K562 (cell line): ENCODE results near the gene HPCAL1. TPM values are rescaled to one million over a fixed set of nuclear protein-coding genes. Genes with fewer than 3 reads are reported as not detected.
A peak's percentile ranks its signal among the peaks of the same experiment; 100 is the strongest.

ENCODE experiments used
- EP400 ChIP-seq: fragments of 450-650 bp; IDR thresholded peaks from 2 replicates; pipeline ENCODE4 v1.6.1; 2017; ENCODE audit warnings: antibody characterized with exemption, mild to moderate bottlenecking, moderate library complexity
- ZKSCAN3 ChIP-seq: fragments of 250-450 bp; sonication (Bioruptor Pico); IDR thresholded peaks from 2 replicates; pipeline ENCODE4 v1.4.0; 2020
- polyA plus RNA-seq, 8 experiments: library from polyadenylated mRNA; depleted of rRNA in 4 of 8; stranded (reverse) in 5 of 8; unstranded in 3 of 8; fragments of >200 nt; fragmentation: Nextera tagmentation in 2 of 8; fragmentation: Illumina TruSeq in 1 of 8; extraction: Ambion mirVana in 2 of 8; extraction: Trizol in 1 of 8; gene quantifications; 2 replicates each; pipeline versions ENCODE4 v1.2.1 to v1.2.3, GENCODE V29; 2011 to 2014; ENCODE audit warnings: inconsistent platforms in 1 of 8, missing spikeins in 1 of 8
- total RNA-seq, 7 experiments: library from RNA; depleted of rRNA in 6 of 7; stranded (reverse); fragments of >200 nt in 6 of 7; fragmentation: Illumina TruSeq in 2 of 7; extraction: Trizol in 2 of 7; gene quantifications; 2 replicates each; pipeline versions ENCODE4 v1.2.1 to v1.2.3, GENCODE V29; 2011 to 2021; ENCODE audit warnings: low replicate concordance in 1 of 7
- TF ChIP-seq, protein P1 (sequence below), 2 experiments: fragments of 450-650 bp in 1 of 2; sonication (generic) in 1 of 2; formaldehyde crosslinking in 1 of 2; IDR thresholded peaks; 2 replicates each; pipeline versions ENCODE4 v1.7.1 to v1.9.0; 2016 to 2022; ENCODE audit warnings: inconsistent platforms in 1 of 2, mild to moderate bottlenecking in 1 of 2, missing genetic modification reagents in 1 of 2
- TF ChIP-seq, protein P2 (sequence below): fragments of 200-800 bp; sonication (Bioruptor generic); IDR thresholded peaks from 2 replicates; pipeline ENCODE4 v1.6.1; 2016; ENCODE audit warnings: missing genetic modification characterization, missing compliant biosample characterization
- TF ChIP-seq, protein P3 (sequence below): fragments of 250-450 bp; sonication (Bioruptor Pico); IDR thresholded peaks from 2 replicates; pipeline ENCODE4 v1.4.0; 2020

HPCAL1 gene
- total and polyA plus RNA-seq, 9 of the 15 experiments (the other 6 are each of a cell fraction or from before 2014, with no cell fraction given) = 2.7 to 65.5 (median 23.9) TPM

DNA sequence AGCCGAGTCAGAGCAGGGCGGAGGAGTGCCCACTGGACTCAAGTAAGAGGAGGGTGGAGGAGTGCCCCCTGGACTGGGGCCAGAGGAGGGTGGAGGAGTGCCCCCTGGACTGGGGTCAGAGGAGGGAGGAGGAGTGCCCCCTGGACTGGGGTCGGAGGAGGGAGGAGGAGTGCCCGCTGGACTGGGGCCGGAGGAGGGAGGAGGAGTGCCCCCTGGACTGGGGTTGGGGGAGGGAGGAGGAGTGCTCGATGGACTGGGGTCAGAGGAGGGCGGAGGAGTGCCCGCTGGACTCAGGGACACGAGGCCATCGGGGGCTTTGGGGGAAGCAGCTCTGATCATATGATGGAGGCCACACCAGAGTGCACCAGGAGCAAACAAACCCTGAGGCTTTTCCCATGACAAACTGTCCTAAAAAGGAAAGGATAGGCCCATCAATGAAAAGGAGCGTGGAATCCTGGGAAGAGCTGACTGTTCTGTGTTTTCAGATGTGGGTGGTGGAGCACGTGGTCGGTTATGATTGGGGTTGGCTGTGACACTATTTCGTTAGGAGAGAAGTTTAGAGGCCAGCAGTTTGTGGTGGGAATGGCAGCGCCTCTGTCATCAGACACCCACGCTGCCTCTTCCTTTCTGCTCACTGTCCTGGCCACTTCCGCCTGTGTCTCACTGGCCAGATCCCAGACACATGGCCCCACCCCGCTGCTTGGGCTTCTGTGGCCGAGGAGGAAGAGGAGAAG, 24.5 kb upstream of the HPCAL1 start (continued):
- TF ChIP-seq, protein P1, sequence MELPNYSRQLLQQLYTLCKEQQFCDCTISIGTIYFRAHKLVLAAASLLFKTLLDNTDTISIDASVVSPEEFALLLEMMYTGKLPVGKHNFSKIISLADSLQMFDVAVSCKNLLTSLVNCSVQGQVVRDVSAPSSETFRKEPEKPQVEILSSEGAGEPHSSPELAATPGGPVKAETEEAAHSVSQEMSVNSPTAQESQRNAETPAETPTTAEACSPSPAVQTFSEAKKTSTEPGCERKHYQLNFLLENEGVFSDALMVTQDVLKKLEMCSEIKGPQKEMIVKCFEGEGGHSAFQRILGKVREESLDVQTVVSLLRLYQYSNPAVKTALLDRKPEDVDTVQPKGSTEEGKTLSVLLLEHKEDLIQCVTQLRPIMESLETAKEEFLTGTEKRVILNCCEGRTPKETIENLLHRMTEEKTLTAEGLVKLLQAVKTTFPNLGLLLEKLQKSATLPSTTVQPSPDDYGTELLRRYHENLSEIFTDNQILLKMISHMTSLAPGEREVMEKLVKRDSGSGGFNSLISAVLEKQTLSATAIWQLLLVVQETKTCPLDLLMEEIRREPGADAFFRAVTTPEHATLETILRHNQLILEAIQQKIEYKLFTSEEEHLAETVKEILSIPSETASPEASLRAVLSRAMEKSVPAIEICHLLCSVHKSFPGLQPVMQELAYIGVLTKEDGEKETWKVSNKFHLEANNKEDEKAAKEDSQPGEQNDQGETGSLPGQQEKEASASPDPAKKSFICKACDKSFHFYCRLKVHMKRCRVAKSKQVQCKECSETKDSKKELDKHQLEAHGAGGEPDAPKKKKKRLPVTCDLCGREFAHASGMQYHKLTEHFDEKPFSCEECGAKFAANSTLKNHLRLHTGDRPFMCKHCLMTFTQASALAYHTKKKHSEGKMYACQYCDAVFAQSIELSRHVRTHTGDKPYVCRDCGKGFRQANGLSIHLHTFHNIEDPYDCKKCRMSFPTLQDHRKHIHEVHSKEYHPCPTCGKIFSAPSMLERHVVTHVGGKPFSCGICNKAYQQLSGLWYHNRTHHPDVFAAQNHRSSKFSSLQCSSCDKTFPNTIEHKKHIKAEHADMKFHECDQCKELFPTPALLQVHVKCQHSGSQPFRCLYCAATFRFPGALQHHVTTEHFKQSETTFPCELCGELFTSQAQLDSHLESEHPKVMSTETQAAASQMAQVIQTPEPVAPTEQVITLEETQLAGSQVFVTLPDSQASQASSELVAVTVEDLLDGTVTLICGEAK (IDR thresholded peaks at IDR 0.05) = peak; percentile 68
- TF ChIP-seq, protein P1 (CRISPR knock-in tag; IDR thresholded peaks at IDR 0.05) = no peak
- TF ChIP-seq EP400 (peak; percentile 85), ZKSCAN3 (CRISPR knock-in tag) (no peak)
- TF ChIP-seq, protein P2, sequence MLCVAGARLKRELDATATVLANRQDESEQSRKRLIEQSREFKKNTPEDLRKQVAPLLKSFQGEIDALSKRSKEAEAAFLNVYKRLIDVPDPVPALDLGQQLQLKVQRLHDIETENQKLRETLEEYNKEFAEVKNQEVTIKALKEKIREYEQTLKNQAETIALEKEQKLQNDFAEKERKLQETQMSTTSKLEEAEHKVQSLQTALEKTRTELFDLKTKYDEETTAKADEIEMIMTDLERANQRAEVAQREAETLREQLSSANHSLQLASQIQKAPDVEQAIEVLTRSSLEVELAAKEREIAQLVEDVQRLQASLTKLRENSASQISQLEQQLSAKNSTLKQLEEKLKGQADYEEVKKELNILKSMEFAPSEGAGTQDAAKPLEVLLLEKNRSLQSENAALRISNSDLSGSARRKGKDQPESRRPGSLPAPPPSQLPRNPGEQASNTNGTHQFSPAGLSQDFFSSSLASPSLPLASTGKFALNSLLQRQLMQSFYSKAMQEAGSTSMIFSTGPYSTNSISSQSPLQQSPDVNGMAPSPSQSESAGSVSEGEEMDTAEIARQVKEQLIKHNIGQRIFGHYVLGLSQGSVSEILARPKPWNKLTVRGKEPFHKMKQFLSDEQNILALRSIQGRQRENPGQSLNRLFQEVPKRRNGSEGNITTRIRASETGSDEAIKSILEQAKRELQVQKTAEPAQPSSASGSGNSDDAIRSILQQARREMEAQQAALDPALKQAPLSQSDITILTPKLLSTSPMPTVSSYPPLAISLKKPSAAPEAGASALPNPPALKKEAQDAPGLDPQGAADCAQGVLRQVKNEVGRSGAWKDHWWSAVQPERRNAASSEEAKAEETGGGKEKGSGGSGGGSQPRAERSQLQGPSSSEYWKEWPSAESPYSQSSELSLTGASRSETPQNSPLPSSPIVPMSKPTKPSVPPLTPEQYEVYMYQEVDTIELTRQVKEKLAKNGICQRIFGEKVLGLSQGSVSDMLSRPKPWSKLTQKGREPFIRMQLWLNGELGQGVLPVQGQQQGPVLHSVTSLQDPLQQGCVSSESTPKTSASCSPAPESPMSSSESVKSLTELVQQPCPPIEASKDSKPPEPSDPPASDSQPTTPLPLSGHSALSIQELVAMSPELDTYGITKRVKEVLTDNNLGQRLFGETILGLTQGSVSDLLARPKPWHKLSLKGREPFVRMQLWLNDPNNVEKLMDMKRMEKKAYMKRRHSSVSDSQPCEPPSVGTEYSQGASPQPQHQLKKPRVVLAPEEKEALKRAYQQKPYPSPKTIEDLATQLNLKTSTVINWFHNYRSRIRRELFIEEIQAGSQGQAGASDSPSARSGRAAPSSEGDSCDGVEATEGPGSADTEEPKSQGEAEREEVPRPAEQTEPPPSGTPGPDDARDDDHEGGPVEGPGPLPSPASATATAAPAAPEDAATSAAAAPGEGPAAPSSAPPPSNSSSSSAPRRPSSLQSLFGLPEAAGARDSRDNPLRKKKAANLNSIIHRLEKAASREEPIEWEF (CRISPR knock-in tag) = peak; percentile 78; the same call in 1 of the 2 replicates
- TF ChIP-seq, protein P3, sequence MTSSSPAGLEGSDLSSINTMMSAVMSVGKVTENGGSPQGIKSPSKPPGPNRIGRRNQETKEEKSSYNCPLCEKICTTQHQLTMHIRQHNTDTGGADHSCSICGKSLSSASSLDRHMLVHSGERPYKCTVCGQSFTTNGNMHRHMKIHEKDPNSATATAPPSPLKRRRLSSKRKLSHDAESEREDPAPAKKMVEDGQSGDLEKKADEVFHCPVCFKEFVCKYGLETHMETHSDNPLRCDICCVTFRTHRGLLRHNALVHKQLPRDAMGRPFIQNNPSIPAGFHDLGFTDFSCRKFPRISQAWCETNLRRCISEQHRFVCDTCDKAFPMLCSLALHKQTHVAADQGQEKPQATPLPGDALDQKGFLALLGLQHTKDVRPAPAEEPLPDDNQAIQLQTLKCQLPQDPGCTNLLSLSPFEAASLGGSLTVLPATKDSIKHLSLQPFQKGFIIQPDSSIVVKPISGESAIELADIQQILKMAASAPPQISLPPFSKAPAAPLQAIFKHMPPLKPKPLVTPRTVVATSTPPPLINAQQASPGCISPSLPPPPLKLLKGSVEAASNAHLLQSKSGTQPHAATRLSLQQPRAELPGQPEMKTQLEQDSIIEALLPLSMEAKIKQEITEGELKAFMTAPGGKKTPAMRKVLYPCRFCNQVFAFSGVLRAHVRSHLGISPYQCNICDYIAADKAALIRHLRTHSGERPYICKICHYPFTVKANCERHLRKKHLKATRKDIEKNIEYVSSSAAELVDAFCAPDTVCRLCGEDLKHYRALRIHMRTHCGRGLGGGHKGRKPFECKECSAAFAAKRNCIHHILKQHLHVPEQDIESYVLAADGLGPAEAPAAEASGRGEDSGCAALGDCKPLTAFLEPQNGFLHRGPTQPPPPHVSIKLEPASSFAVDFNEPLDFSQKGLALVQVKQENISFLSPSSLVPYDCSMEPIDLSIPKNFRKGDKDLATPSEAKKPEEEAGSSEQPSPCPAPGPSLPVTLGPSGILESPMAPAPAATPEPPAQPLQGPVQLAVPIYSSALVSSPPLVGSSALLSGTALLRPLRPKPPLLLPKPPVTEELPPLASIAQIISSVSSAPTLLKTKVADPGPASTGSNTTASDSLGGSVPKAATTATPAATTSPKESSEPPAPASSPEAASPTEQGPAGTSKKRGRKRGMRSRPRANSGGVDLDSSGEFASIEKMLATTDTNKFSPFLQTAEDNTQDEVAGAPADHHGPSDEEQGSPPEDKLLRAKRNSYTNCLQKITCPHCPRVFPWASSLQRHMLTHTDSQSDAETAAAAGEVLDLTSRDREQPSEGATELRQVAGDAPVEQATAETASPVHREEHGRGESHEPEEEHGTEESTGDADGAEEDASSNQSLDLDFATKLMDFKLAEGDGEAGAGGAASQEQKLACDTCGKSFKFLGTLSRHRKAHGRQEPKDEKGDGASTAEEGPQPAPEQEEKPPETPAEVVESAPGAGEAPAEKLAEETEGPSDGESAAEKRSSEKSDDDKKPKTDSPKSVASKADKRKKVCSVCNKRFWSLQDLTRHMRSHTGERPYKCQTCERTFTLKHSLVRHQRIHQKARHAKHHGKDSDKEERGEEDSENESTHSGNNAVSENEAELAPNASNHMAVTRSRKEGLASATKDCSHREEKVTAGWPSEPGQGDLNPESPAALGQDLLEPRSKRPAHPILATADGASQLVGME (CRISPR knock-in tag) = peak; percentile 69; the same call in 1 of the 2 replicates
